Body of pancreas (tissue), 4 donors: Measurements from ENCODE around the gene NEDD4L.

Source experiments
- CTCF ChIP-seq, 7 experiments: fragments of 450-650 bp in 4 of 7; fragments of 200-600 bp in 3 of 7; sonication (generic) in 3 of 7; IDR thresholded peaks; one replicate each; pipeline ENCODE4 v1.5.1; 2016 to 2019; ENCODE audit warnings: antibody characterized with exemption in 7 of 7
- POLR2A ChIP-seq, 3 donors: fragments of 450-650 bp; IDR thresholded peaks; one replicate each; pipeline ENCODE4 v1.6.1; 2016; ENCODE audit warnings: antibody characterized with exemption in 3 of 3, mild to moderate bottlenecking in 2 of 3

- TF ChIP-seq POLR2A (IDR thresholded peaks at IDR 0.05) (no peak), CTCF (IDR thresholded peaks at IDR 0.05) (no peak)
These were observed 301.8 kb downstream of the NEDD4L start for GRCh38 chr18:58345875-58346274.
